ACC112 (cell line): ENCODE data around the gene ITLN1.

Source experiments
- H2AFZ ChIP-seq: fragments of 200-600 bp; sonication (generic); one replicate; pipeline ENCODE4 v1.6.0; 2017; ENCODE audit warnings: antibody characterized with exemption, low read length; ENCODE audit not compliant: unreplicated experiment
- H3K27ac ChIP-seq: fragments of 200-600 bp; sonication (generic); 2 replicates; pipeline ENCODE4 v1.5.1; 2014; ENCODE audit warnings: low read depth, mild to moderate bottlenecking, antibody characterized with exemption, low read length, moderate library complexity
- H3K27me3 ChIP-seq: fragments of 200-600 bp; sonication (generic); 2 replicates; pipeline ENCODE4 v1.6.1; 2014; ENCODE audit warnings: mild to moderate bottlenecking, antibody characterized with exemption, low read length, moderate library complexity, mixed read lengths; ENCODE audit not compliant: insufficient read depth
- H3K36me3 ChIP-seq: fragments of 200-600 bp; sonication (generic); 2 replicates; pipeline ENCODE4 v1.6.1; 2016; ENCODE audit warnings: mild to moderate bottlenecking, antibody characterized with exemption, low read length, moderate library complexity, mixed read lengths; ENCODE audit not compliant: insufficient read depth
- H3K4me1 ChIP-seq: fragments of 200-600 bp; sonication (generic); one replicate; pipeline ENCODE4 v1.6.1; 2016; ENCODE audit warnings: low read length, mixed read lengths; ENCODE audit not compliant: insufficient read depth, unreplicated experiment, control insufficient read depth
- H3K4me3 ChIP-seq: fragments of 200-600 bp; sonication (generic); 2 replicates; pipeline ENCODE4 v1.5.1; 2014; ENCODE audit warnings: mild to moderate bottlenecking, low read depth, low read length
- H3K79me2 ChIP-seq: fragments of 200-600 bp; sonication (generic); one replicate; pipeline ENCODE4 v1.6.0; 2016; ENCODE audit warnings: low read length; ENCODE audit not compliant: control insufficient read depth, unreplicated experiment, insufficient read depth

ITLN1 gene

GRCh38 chr1:160866695-160867260 is 18.2 kb downstream of the ITLN1 start:
- no peaks in the 10 kb centered on the region for H3K79me2 ChIP-seq
- no peaks in the 10 kb centered on the region for H3K4me1 ChIP-seq
- no peaks in the 10 kb centered on the region for H3K36me3 ChIP-seq
- peaks cover 25% of the 10 kb centered on the region for H3K27me3 ChIP-seq
- no peak overlapping the region for H3K27ac ChIP-seq
- no peak overlapping the region for H3K4me3 ChIP-seq
- H2AFZ ChIP-seq, result no peak overlapping the region

- Histone ChIP-seq H3K27ac (no peak overlapping the region), H3K4me3 (no peak overlapping the region), H3K79me2 (no peaks in the 10 kb centered on the region), H2AFZ (no peak overlapping the region), H3K36me3 (no peaks in the 10 kb centered on the region), H3K27me3 (peaks cover 27% of the 10 kb centered on the region), H3K4me1 (no peaks in the 10 kb centered on the region)
Observed at GRCh38 chr1:160866001-160866694, 18.8 kb downstream of the ITLN1 start.

GRCh38 chr1:160865337-160865736 is 19.6 kb downstream of the ITLN1 start:
- Histone ChIP-seq H3K27me3 (peaks cover 28% of the 10 kb centered on the region), H3K36me3 (no peaks in the 10 kb centered on the region), H3K4me1 (no peaks in the 10 kb centered on the region), H3K4me3 (no peak overlapping the region), H3K79me2 (no peaks in the 10 kb centered on the region), H2AFZ (no peak overlapping the region), H3K27ac (no peak overlapping the region)

GRCh38 chr1:160864173-160864572 is 20.8 kb downstream of the ITLN1 start:
- H3K27me3 ChIP-seq, result peaks cover 25% of the 10 kb centered on the region
- H3K36me3 ChIP-seq, result no peaks in the 10 kb centered on the region
- H3K4me1 ChIP-seq, result no peaks in the 10 kb centered on the region
- no peak overlapping the region for H2AFZ ChIP-seq
- no peak overlapping the region for H3K27ac ChIP-seq
- H3K4me3 ChIP-seq, result no peak overlapping the region
- no peaks in the 10 kb centered on the region for H3K79me2 ChIP-seq

- no peaks in the 10 kb centered on the region for H3K4me1 ChIP-seq
- H2AFZ ChIP-seq, result no peak overlapping the region
- H3K27ac ChIP-seq, result no peak overlapping the region
- peaks cover 25% of the 10 kb centered on the region for H3K27me3 ChIP-seq
- H3K36me3 ChIP-seq, result no peaks in the 10 kb centered on the region
- no peaks in the 10 kb centered on the region for H3K79me2 ChIP-seq
- H3K4me3 ChIP-seq, result no peak overlapping the region
Observed at GRCh38 chr1:160863774-160864131, 21.2 kb downstream of the ITLN1 start.

- H3K4me3 ChIP-seq, result no peak overlapping the region
- H2AFZ ChIP-seq, result no peak overlapping the region
- no peaks in the 10 kb centered on the region for H3K36me3 ChIP-seq
- H3K27ac ChIP-seq, result no peak overlapping the region
- H3K79me2 ChIP-seq, result no peaks in the 10 kb centered on the region
- H3K4me1 ChIP-seq, result no peaks in the 10 kb centered on the region
- peaks cover 25% of the 10 kb centered on the region for H3K27me3 ChIP-seq
Observed at GRCh38 chr1:160863061-160863773, 21.8 kb downstream of the ITLN1 start.

GRCh38 chr1:160862203-160863060 is 22.5 kb downstream of the ITLN1 start, which contains the start of gene CD244:
Gene CD244 (minus strand): TSS chr1:160862887. CDS start chr1:160862677, 210 bp downstream.
- H3K4me3 ChIP-seq, result no peak within 1 kb of the TSS
- no peaks in the 10 kb centered on the region for H3K4me1 ChIP-seq
- H3K79me2 ChIP-seq, result no peaks in the 10 kb centered on the region

GRCh38 chr1:160860840-160861505 is 24.0 kb downstream of the ITLN1 start:
- Histone ChIP-seq H3K79me2 (no peaks in the 10 kb centered on the region), H3K27ac (no peak overlapping the region), H2AFZ (no peak overlapping the region), H3K27me3 (peaks cover 26% of the 10 kb centered on the region), H3K4me1 (no peaks in the 10 kb centered on the region), H3K36me3 (no peaks in the 10 kb centered on the region), H3K4me3 (no peak overlapping the region)

More at GRCh38 chr1:160862203-160863060, 22.5 kb downstream of the ITLN1 start, which contains the start of gene CD244:
- Histone ChIP-seq H3K36me3 (no peaks in the 10 kb centered on the region), H2AFZ (no peak within 1 kb of the TSS), H3K27ac (no peak within 1 kb of the TSS), H3K27me3 (peaks cover 25% of the 10 kb centered on the region)

GRCh38 chr1:160859166-160859565 is 25.8 kb downstream of the ITLN1 start:
- Histone ChIP-seq H2AFZ (no peak overlapping the region), H3K79me2 (no peaks in the 10 kb centered on the region), H3K27ac (no peak overlapping the region), H3K4me1 (no peaks in the 10 kb centered on the region), H3K4me3 (no peak overlapping the region), H3K27me3 (peaks cover 23% of the 10 kb centered on the region), H3K36me3 (no peaks in the 10 kb centered on the region)

- Histone ChIP-seq H3K79me2 (no peaks in the 10 kb centered on the region), H3K27me3 (peaks cover 18% of the 10 kb centered on the region), H3K4me1 (no peaks in the 10 kb centered on the region), H3K4me3 (no peak overlapping the region), H3K27ac (no peak overlapping the region), H2AFZ (no peak overlapping the region), H3K36me3 (no peaks in the 10 kb centered on the region)
Observed at GRCh38 chr1:160858507-160858906, 26.5 kb downstream of the ITLN1 start.
